Liver (tissue), 9 donors: Measurements from ENCODE around the gene RAB7A. TPM values are rescaled to one million over a fixed set of nuclear protein-coding genes. Genes with fewer than 3 reads are reported as not detected.

Experiments
- DNase-seq: peaks from one replicate; pipeline ENCODE4 v3.0.0-alpha.2; 2017; ENCODE audit warnings: low spot score
- H3K27ac ChIP-seq, 2 donors: one replicate each; pipeline ENCODE4 v1.7.0; 2013; ENCODE audit warnings: inconsistent platforms in 2 of 2, low read length in 2 of 2, control low read depth in 1 of 2, low read depth in 1 of 2, mild to moderate bottlenecking in 1 of 2
- H3K27me3 ChIP-seq, 4 donors: one replicate each; pipeline versions ENCODE4 v1.6.1 to v1.7.0; 2013; ENCODE audit warnings: low read length in 3 of 4, inconsistent platforms in 1 of 4, mild to moderate bottlenecking in 1 of 4, moderate library complexity in 1 of 4; ENCODE audit not compliant: control insufficient read depth in 4 of 4, insufficient read depth in 4 of 4
- H3K36me3 ChIP-seq, 4 donors: one replicate each; pipeline versions ENCODE4 v1.6.1 to v1.7.0; 2013; ENCODE audit warnings: low read length in 3 of 4, mild to moderate bottlenecking in 3 of 4, low read depth in 1 of 4, moderate library complexity in 1 of 4; ENCODE audit not compliant: control insufficient read depth in 4 of 4, insufficient read depth in 3 of 4
- H3K4me1 ChIP-seq, 4 donors: one replicate each; pipeline versions ENCODE4 v1.6.1 to v1.7.0; 2013; ENCODE audit warnings: low read length in 3 of 4, mild to moderate bottlenecking in 3 of 4, moderate library complexity in 1 of 4; ENCODE audit not compliant: control insufficient read depth in 4 of 4, insufficient read depth in 4 of 4
- H3K4me3 ChIP-seq, 3 donors: one replicate each; pipeline versions ENCODE4 v1.6.1 to v1.7.0; 2013; ENCODE audit warnings: low read length in 3 of 3, control low read depth in 1 of 3, low read depth in 1 of 3, mild to moderate bottlenecking in 1 of 3
- H3K9ac ChIP-seq, 2 donors: one replicate each; pipeline ENCODE4 v1.7.0; 2013; ENCODE audit warnings: low read length in 2 of 2, mild to moderate bottlenecking in 2 of 2, moderate library complexity in 2 of 2, control low read depth in 1 of 2, low read depth in 1 of 2
- H3K9me3 ChIP-seq, 4 donors: one replicate each; pipeline versions ENCODE4 v1.6.1 to v1.7.0; 2013; ENCODE audit warnings: low read length in 3 of 4; ENCODE audit not compliant: control insufficient read depth in 4 of 4
- EGR1 ChIP-seq, 2 donors: IDR thresholded peaks; 2 replicates each; pipeline ENCODE4 v1.6.1; 2016 to 2018; ENCODE audit warnings: antibody characterized with exemption in 2 of 2, low read depth in 2 of 2
- FOXA1 ChIP-seq: IDR thresholded peaks from 2 replicates; pipeline ENCODE4 v1.6.1; 2016; ENCODE audit warnings: antibody characterized with exemption
- FOXA2 ChIP-seq: IDR thresholded peaks from 2 replicates; pipeline ENCODE4 v1.6.1; 2016; ENCODE audit warnings: antibody characterized with exemption
- GABPA ChIP-seq, 2 donors: IDR thresholded peaks in 1 of 2; conservative IDR thresholded peaks in 1 of 2; 2 replicates each; pipeline ENCODE4 v1.6.1; 2016; ENCODE audit warnings: antibody characterized with exemption in 2 of 2, mild to moderate bottlenecking in 1 of 2, moderate library complexity in 1 of 2
- HNF4A ChIP-seq, 2 donors: conservative IDR thresholded peaks; 2 replicates each; pipeline ENCODE4 v1.6.1; 2016; ENCODE audit warnings: antibody characterized with exemption in 2 of 2, mild to moderate bottlenecking in 2 of 2
- HNF4G ChIP-seq: IDR thresholded peaks from 2 replicates; pipeline ENCODE4 v1.6.1; 2016; ENCODE audit warnings: antibody characterized with exemption
- JUND ChIP-seq, 2 donors: IDR thresholded peaks; 2 replicates each; pipeline ENCODE4 v1.6.1; 2016; ENCODE audit warnings: antibody characterized with exemption in 2 of 2
- NR2F2 ChIP-seq: IDR thresholded peaks from 2 replicates; pipeline ENCODE4 v1.6.1; 2016; ENCODE audit warnings: antibody characterized with exemption
- RAD21 ChIP-seq, 2 donors: IDR thresholded peaks; 2 replicates each; pipeline ENCODE4 v1.6.1; 2016; ENCODE audit warnings: antibody characterized with exemption in 2 of 2, mild to moderate bottlenecking in 2 of 2
- RXRA ChIP-seq, 2 donors: IDR thresholded peaks; 2 replicates each; pipeline ENCODE4 v1.6.1; 2017 to 2018; ENCODE audit warnings: antibody characterized with exemption in 2 of 2, mild to moderate bottlenecking in 1 of 2
- SP1 ChIP-seq: IDR thresholded peaks from 2 replicates; pipeline ENCODE4 v1.6.1; 2018; ENCODE audit warnings: antibody characterized with exemption, mild to moderate bottlenecking
- TAF1 ChIP-seq: conservative IDR thresholded peaks from 2 replicates; pipeline ENCODE4 v1.6.1; 2016; ENCODE audit warnings: antibody characterized with exemption, mild to moderate bottlenecking
- YY1 ChIP-seq: IDR thresholded peaks from 2 replicates; pipeline ENCODE4 v1.6.1; 2016; ENCODE audit warnings: antibody characterized with exemption, mild to moderate bottlenecking
- WGBS: extraction: QIAGEN DNeasy Blood & Tissue Kit; methylation state at CpG from one replicate; pipeline ENCODE4 v1.1.7; 2013; 5-methylcytosine and 5-hydroxymethylcytosine counted together
- polyA plus RNA-seq, 2 donors: library from polyadenylated mRNA; stranded (reverse) in 1 of 2; unstranded in 1 of 2; fragments of 200-250 nt in 1 of 2; fragments of >200 nt in 1 of 2; fragmentation: Nextera tagmentation in 1 of 2; extraction: Ambion mirVana in 1 of 2; gene quantifications; one replicate each; pipeline versions ENCODE4 v1.2.1 to v1.2.3, GENCODE V29; 2013 to 2015
- total RNA-seq, 2 donors: library from RNA; depleted of rRNA; stranded (reverse); fragments of >200 nt; gene quantifications; one replicate each; pipeline ENCODE4 v1.2.3, GENCODE V29; 2014
- TF ChIP-seq, protein P1 (sequence below): IDR thresholded peaks from 2 replicates; pipeline ENCODE4 v1.6.1; 2016; ENCODE audit warnings: antibody characterized with exemption, mild to moderate bottlenecking
- TF ChIP-seq, protein P2 (sequence below): IDR thresholded peaks from 2 replicates; pipeline ENCODE4 v1.6.1; 2016; ENCODE audit warnings: antibody characterized with exemption
- TF ChIP-seq, protein P3 (sequence below): fragments of 150-350 bp; IDR thresholded peaks from 2 replicates; pipeline ENCODE4 v1.5.1; 2017; ENCODE audit warnings: improper control_type of control experiment, low read depth, low read length; ENCODE audit not compliant: missing input control
- TF ChIP-seq, protein P4 (sequence below): IDR thresholded peaks from 2 replicates; pipeline ENCODE4 v1.6.1; 2016; ENCODE audit warnings: antibody characterized with exemption
- TF ChIP-seq, protein P5 (sequence below): IDR thresholded peaks from 2 replicates; pipeline ENCODE4 v1.6.1; 2016; ENCODE audit warnings: antibody characterized with exemption
- donor health status: healthy.
- donor health status: healthy.
- donor health status: healthy.
- donor health status: healthy.
- donor health status: healthy.

RAB7A gene
- total and polyA plus RNA-seq, 4 donors, result 34.6 to 90.6 (median 63.4) TPM

DNA sequence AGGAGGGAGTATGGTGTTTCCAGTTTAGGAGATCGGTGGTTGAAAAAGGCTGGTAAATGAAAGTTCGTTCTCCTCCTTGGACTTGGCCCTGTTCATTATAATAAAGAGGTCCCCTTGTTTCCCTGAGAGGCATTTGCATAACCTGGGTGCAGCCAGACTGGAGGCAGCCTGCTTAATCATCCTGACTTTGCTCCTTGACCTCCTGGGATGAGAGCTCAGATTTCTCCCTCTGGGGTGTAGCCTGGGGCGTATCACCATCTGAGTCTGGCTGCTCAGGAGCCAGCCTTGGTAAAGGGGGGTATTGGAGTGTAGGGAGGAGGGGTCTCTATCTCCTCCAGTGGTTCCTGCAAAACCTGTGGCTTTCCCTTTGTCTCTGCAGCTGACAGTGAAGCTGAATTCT lies 132.2 kb downstream of the RAB7A start:
- H3K36me3 ChIP-seq, result no peaks in the 10 kb centered on the region
- DNase-seq, result no peak
- 92% methylated on average over 3 of the region's 3 CpGs for WGBS
- no peaks in the 10 kb centered on the region for H3K4me1 ChIP-seq
- H3K4me3 ChIP-seq, result no peak overlapping the region
- no peak overlapping the region for H3K9ac ChIP-seq
- TF ChIP-seq HNF4G, result no peak
- no peak for TF ChIP-seq SP1
- TF ChIP-seq, protein P1, sequence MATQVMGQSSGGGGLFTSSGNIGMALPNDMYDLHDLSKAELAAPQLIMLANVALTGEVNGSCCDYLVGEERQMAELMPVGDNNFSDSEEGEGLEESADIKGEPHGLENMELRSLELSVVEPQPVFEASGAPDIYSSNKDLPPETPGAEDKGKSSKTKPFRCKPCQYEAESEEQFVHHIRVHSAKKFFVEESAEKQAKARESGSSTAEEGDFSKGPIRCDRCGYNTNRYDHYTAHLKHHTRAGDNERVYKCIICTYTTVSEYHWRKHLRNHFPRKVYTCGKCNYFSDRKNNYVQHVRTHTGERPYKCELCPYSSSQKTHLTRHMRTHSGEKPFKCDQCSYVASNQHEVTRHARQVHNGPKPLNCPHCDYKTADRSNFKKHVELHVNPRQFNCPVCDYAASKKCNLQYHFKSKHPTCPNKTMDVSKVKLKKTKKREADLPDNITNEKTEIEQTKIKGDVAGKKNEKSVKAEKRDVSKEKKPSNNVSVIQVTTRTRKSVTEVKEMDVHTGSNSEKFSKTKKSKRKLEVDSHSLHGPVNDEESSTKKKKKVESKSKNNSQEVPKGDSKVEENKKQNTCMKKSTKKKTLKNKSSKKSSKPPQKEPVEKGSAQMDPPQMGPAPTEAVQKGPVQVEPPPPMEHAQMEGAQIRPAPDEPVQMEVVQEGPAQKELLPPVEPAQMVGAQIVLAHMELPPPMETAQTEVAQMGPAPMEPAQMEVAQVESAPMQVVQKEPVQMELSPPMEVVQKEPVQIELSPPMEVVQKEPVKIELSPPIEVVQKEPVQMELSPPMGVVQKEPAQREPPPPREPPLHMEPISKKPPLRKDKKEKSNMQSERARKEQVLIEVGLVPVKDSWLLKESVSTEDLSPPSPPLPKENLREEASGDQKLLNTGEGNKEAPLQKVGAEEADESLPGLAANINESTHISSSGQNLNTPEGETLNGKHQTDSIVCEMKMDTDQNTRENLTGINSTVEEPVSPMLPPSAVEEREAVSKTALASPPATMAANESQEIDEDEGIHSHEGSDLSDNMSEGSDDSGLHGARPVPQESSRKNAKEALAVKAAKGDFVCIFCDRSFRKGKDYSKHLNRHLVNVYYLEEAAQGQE, result no peak
- TF ChIP-seq, protein P2, sequence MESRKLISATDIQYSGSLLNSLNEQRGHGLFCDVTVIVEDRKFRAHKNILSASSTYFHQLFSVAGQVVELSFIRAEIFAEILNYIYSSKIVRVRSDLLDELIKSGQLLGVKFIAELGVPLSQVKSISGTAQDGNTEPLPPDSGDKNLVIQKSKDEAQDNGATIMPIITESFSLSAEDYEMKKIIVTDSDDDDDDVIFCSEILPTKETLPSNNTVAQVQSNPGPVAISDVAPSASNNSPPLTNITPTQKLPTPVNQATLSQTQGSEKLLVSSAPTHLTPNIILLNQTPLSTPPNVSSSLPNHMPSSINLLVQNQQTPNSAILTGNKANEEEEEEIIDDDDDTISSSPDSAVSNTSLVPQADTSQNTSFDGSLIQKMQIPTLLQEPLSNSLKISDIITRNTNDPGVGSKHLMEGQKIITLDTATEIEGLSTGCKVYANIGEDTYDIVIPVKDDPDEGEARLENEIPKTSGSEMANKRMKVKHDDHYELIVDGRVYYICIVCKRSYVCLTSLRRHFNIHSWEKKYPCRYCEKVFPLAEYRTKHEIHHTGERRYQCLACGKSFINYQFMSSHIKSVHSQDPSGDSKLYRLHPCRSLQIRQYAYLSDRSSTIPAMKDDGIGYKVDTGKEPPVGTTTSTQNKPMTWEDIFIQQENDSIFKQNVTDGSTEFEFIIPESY, result no peak
- TF ChIP-seq EGR1 (IDR thresholded peaks at IDR 0.05; ENCODE audit: low read depth in 2 of 2), result no peak
- TF ChIP-seq FOXA1, result no peak
- TF ChIP-seq GABPA (IDR thresholded peaks at IDR 0.05 in 1 of 2, conservative IDR thresholded peaks at IDR 0.05 in 1 of 2), result no peak
- no peak for TF ChIP-seq TAF1
- TF ChIP-seq, protein P3, sequence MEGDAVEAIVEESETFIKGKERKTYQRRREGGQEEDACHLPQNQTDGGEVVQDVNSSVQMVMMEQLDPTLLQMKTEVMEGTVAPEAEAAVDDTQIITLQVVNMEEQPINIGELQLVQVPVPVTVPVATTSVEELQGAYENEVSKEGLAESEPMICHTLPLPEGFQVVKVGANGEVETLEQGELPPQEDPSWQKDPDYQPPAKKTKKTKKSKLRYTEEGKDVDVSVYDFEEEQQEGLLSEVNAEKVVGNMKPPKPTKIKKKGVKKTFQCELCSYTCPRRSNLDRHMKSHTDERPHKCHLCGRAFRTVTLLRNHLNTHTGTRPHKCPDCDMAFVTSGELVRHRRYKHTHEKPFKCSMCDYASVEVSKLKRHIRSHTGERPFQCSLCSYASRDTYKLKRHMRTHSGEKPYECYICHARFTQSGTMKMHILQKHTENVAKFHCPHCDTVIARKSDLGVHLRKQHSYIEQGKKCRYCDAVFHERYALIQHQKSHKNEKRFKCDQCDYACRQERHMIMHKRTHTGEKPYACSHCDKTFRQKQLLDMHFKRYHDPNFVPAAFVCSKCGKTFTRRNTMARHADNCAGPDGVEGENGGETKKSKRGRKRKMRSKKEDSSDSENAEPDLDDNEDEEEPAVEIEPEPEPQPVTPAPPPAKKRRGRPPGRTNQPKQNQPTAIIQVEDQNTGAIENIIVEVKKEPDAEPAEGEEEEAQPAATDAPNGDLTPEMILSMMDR, result no peak
- no peak for TF ChIP-seq RXRA (IDR thresholded peaks at IDR 0.05)
- no peak for TF ChIP-seq JUND (IDR thresholded peaks at IDR 0.05)
- no peak for TF ChIP-seq HNF4A (conservative IDR thresholded peaks at IDR 0.05)
- TF ChIP-seq NR2F2, result no peak
- TF ChIP-seq, protein P4, sequence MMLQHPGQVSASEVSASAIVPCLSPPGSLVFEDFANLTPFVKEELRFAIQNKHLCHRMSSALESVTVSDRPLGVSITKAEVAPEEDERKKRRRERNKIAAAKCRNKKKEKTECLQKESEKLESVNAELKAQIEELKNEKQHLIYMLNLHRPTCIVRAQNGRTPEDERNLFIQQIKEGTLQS, result no peak
- TF ChIP-seq, protein P5, sequence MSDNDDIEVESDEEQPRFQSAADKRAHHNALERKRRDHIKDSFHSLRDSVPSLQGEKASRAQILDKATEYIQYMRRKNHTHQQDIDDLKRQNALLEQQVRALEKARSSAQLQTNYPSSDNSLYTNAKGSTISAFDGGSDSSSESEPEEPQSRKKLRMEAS, result no peak
- TF ChIP-seq YY1, result no peak
- no peak for TF ChIP-seq FOXA2
- H3K9me3 ChIP-seq, result peaks cover 0 to 21% (median 10%) of the 10 kb centered on the region in 4 donors
- no peak overlapping the region for H3K27ac ChIP-seq
- no peaks in the 10 kb centered on the region for H3K27me3 ChIP-seq

DNA sequence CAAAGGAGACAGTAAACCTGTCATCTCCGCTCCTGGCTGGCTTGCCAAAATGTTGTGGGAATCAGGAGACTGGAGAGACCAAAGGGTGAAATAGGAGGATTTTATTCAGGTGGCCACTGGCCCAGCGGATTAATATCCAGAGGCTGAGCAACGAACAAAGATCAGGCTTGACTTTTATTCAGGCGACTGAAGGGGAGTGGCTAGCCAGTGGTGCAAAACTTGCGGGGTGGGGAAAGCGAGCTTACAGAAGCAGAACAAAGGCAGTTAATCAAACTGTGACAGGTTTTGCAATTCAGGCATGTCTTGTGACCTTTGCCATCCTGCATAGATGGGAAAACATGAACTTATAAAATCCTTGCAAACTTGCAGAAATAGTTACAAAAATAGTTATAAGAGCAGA lies 133.6 kb downstream of the RAB7A start:
- no peak overlapping the region for H3K27ac ChIP-seq
- H3K36me3 ChIP-seq, result no peaks in the 10 kb centered on the region
- no peaks in the 10 kb centered on the region for H3K4me1 ChIP-seq
- TF ChIP-seq, protein P5, result no peak
- TF ChIP-seq RAD21 (IDR thresholded peaks at IDR 0.05) (no peak), SP1 (no peak), FOXA2 (no peak), NR2F2 (no peak), YY1 (no peak), HNF4A (conservative IDR thresholded peaks at IDR 0.05) (no peak), TAF1 (no peak), RXRA (IDR thresholded peaks at IDR 0.05) (no peak), GABPA (IDR thresholded peaks at IDR 0.05 in 1 of 2, conservative IDR thresholded peaks at IDR 0.05 in 1 of 2) (no peak), EGR1 (IDR thresholded peaks at IDR 0.05; ENCODE audit: low read depth in 2 of 2) (no peak), FOXA1 (no peak), JUND (IDR thresholded peaks at IDR 0.05) (no peak)
- TF ChIP-seq, protein P4, result no peak
- TF ChIP-seq, protein P2, result no peak
- TF ChIP-seq, protein P3, result no peak
- DNase-seq, result no peak
- 90% methylated on average over 6 of the region's 6 CpGs for WGBS
- H3K4me3 ChIP-seq, result peak overlapping the region in 1 of 3 donors; percentile 5
- H3K9me3 ChIP-seq, result peaks cover 0 to 21% (median 8%) of the 10 kb centered on the region in 4 donors
- H3K27me3 ChIP-seq, result no peaks in the 10 kb centered on the region
- H3K9ac ChIP-seq, result no peak overlapping the region
